HepG2 (cell line): Measurements from ENCODE around the gene TRIM54. TPM values are rescaled to one million over a fixed set of nuclear protein-coding genes. Genes with fewer than 3 reads are reported as not detected.

Experiments used
- ATAC-seq: fragments of 200-7000 bp; cut with Tn5 transposase; 3 replicates; pipeline ENCODE4 v1.9.1; 2020; ENCODE audit warnings: mild to moderate bottlenecking, moderate library complexity
- BruUV-seq: library from RNA; stranded (reverse); fragments of 400-500 nt; replicated peaks from 2 replicates; lab custom pipeline; 2021; lab: Mats Ljungman, UMichigan
- CTCF ChIA-PET: fragments of 300-600 bp; formaldehyde crosslinking; extraction: SDS; loops from one replicate; lab custom pipeline; 2021; ENCODE audit warnings: low total read pairs, inconsistent platforms, low intra/inter-chr PET ratio; lab: Yijun Ruan, JAX
- POLR2A ChIA-PET: fragments of 350-600 bp; sonication (Branson Sonifier 250); formaldehyde crosslinking; loops from one replicate; lab custom pipeline; 2020; ENCODE audit warnings: antibody characterized with exemption, inconsistent platforms; lab: Yijun Ruan, JAX
- DNase-seq: peaks from one replicate; pipeline ENCODE4 v3.0.0-alpha.2; 2015; ENCODE audit warnings: low spot score
- FAIRE-seq: peaks from 3 replicates; lab custom pipeline; 2011; peaks lifted over from hg19 to GRCh38; lab: Jason Lieb, UNC
- H2AFZ ChIP-seq: one replicate; pipeline ENCODE4 v1.6.1; 2011; ENCODE audit warnings: low read length, inconsistent platforms
- H3K27ac ChIP-seq: fragments of 300-600 bp; 3 replicates; pipeline ENCODE4 v1.8.0; 2011; ENCODE audit warnings: mixed run types, mild to moderate bottlenecking, mixed read lengths, low read length, inconsistent platforms; ENCODE audit not compliant: insufficient read depth; ENCODE audit errors: extremely low read length
- H3K27me3 ChIP-seq, 2 experiments: fragments of 200-600 bp in 1 of 2; 2 replicates in 1 of 2; 3 replicates in 1 of 2; pipeline versions ENCODE4 v1.6.0 to v1.8.0; 2011; ENCODE audit warnings: low read length in 2 of 2, mild to moderate bottlenecking in 2 of 2, moderate library complexity in 2 of 2, inconsistent platforms in 1 of 2; ENCODE audit not compliant: insufficient read depth in 2 of 2, control insufficient read depth in 1 of 2
- H3K36me3 ChIP-seq, 2 experiments: fragments of 200-600 bp in 1 of 2; replicated peaks in 1 of 2; 2 replicates in 1 of 2; 3 replicates in 1 of 2; pipeline versions ENCODE4 v1.5.1 to v1.8.0; 2011; ENCODE audit warnings: low read length in 2 of 2, inconsistent platforms in 1 of 2; ENCODE audit not compliant: insufficient read depth in 2 of 2, control insufficient read depth in 1 of 2
- H3K4me1 ChIP-seq: 2 replicates; pipeline ENCODE4 v1.5.1; 2012; ENCODE audit warnings: low read length, inconsistent platforms; ENCODE audit not compliant: insufficient read depth
- H3K4me2 ChIP-seq: 2 replicates; pipeline ENCODE4 v1.6.0; 2011; ENCODE audit warnings: low read depth, low read length, inconsistent platforms
- H3K4me3 ChIP-seq, 3 experiments: fragments of 200-600 bp in 1 of 3; sonication (generic), shearing (Covaris generic) in 1 of 3; replicated peaks in 1 of 3; 2 replicates each; pipeline ENCODE4 v1.5.1; 2011 to 2016; ENCODE audit warnings: low read length in 3 of 3, inconsistent platforms in 2 of 3, low read depth in 2 of 3, mild to moderate bottlenecking in 2 of 3, control low read depth in 1 of 3, mixed read lengths in 1 of 3; ENCODE audit not compliant: insufficient read depth in 1 of 3
- H3K79me2 ChIP-seq: one replicate; pipeline ENCODE4 v1.6.1; 2011; ENCODE audit warnings: low read length, inconsistent platforms; ENCODE audit not compliant: insufficient read depth
- H3K9ac ChIP-seq: 2 replicates; pipeline ENCODE4 v1.6.0; 2011; ENCODE audit warnings: mild to moderate bottlenecking, low read depth, low read length, inconsistent platforms; ENCODE audit not compliant: insufficient read depth
- H3K9me3 ChIP-seq: 2 replicates; pipeline ENCODE4 v1.5.1; 2012; ENCODE audit warnings: mild to moderate bottlenecking, low read length
- H4K20me1 ChIP-seq: 2 replicates; pipeline ENCODE4 v1.6.0; 2011; ENCODE audit warnings: inconsistent platforms, mild to moderate bottlenecking, low read length, moderate library complexity; ENCODE audit not compliant: insufficient read depth
- BORCS8-MEF2B ChIP-seq: sonication (generic); formaldehyde crosslinking; IDR thresholded peaks from 2 replicates; pipeline ENCODE4 v1.8.0; 2022; ENCODE audit warnings: mild to moderate bottlenecking, missing genetic modification reagents
- CBX5 ChIP-seq: sonication (generic); formaldehyde crosslinking; IDR thresholded peaks from 2 replicates; pipeline ENCODE4 v1.4.0; 2020; ENCODE audit warnings: missing genetic modification reagents, borderline replicate concordance
- CC2D1A ChIP-seq: sonication (generic); formaldehyde crosslinking; IDR thresholded peaks from 2 replicates; pipeline ENCODE4 v1.8.1; 2023; ENCODE audit warnings: mild to moderate bottlenecking, missing genetic modification reagents
- FOXA1 ChIP-seq, 2 experiments: fragments of 450-650 bp in 1 of 2; sonication (generic) in 1 of 2; formaldehyde crosslinking in 1 of 2; IDR thresholded peaks; 2 replicates each; pipeline versions ENCODE4 v1.4.0 to v1.6.1; 2016 to 2020; ENCODE audit warnings: missing genetic modification reagents in 1 of 2
- HIVEP1 ChIP-seq: sonication (generic); formaldehyde crosslinking; IDR thresholded peaks from 2 replicates; pipeline ENCODE4 v1.4.0; 2020; ENCODE audit warnings: mild to moderate bottlenecking, missing genetic modification reagents
- MEF2D ChIP-seq: sonication (generic); formaldehyde crosslinking; IDR thresholded peaks from 2 replicates; pipeline ENCODE4 v1.5.1; 2020; ENCODE audit warnings: mild to moderate bottlenecking, missing genetic modification reagents
- NCOA2 ChIP-seq: sonication (generic); formaldehyde crosslinking; IDR thresholded peaks from 2 replicates; pipeline ENCODE4 v1.8.0; 2022; ENCODE audit warnings: inconsistent platforms
- NFE2L2 ChIP-seq: fragments of 150-350 bp; IDR thresholded peaks from 2 replicates; pipeline ENCODE4 v1.6.1; 2014; ENCODE audit warnings: low read length
- SIN3B ChIP-seq: fragments of 150-350 bp; IDR thresholded peaks from 2 replicates; pipeline ENCODE4 v1.6.1; 2014; ENCODE audit warnings: low read length
- SRSF4 ChIP-seq: fragments of 200-400 bp; formaldehyde crosslinking; IDR thresholded peaks from one replicate; pipeline ENCODE4 v1.6.1; 2018; ENCODE audit warnings: mild to moderate bottlenecking, low read depth, low read length, moderate library complexity; ENCODE audit not compliant: poor library complexity, severe bottlenecking
- ZKSCAN1 ChIP-seq: fragments of 150-350 bp; IDR thresholded peaks from 2 replicates; pipeline ENCODE4 v1.6.1; 2014; ENCODE audit warnings: low read length
- ZNF121 ChIP-seq: sonication (generic); formaldehyde crosslinking; IDR thresholded peaks from 2 replicates; pipeline ENCODE4 v1.5.0; 2020; ENCODE audit warnings: mild to moderate bottlenecking, missing genetic modification reagents
- ZNF224 ChIP-seq: sonication (generic); formaldehyde crosslinking; IDR thresholded peaks from 2 replicates; pipeline ENCODE4 v1.5.0; 2020; ENCODE audit warnings: mild to moderate bottlenecking, missing genetic modification reagents
- ZNF343 ChIP-seq: sonication (generic); formaldehyde crosslinking; IDR thresholded peaks from 2 replicates; pipeline ENCODE4 v1.4.0; 2020; ENCODE audit warnings: mild to moderate bottlenecking, missing genetic modification reagents
- ZNF547 ChIP-seq: sonication (generic); formaldehyde crosslinking; IDR thresholded peaks from 2 replicates; pipeline ENCODE4 v1.5.1; 2020; ENCODE audit warnings: mild to moderate bottlenecking, missing genetic modification reagents
- ZNF772 ChIP-seq: sonication (generic); formaldehyde crosslinking; IDR thresholded peaks from 2 replicates; pipeline ENCODE4 v1.5.0; 2020; ENCODE audit warnings: mild to moderate bottlenecking, missing genetic modification reagents
- ZSCAN21 ChIP-seq: sonication (generic); formaldehyde crosslinking; IDR thresholded peaks from 2 replicates; pipeline ENCODE4 v1.8.0; 2022; ENCODE audit warnings: mild to moderate bottlenecking, missing genetic modification reagents, moderate library complexity, borderline replicate concordance
- WGBS: methylation state at CpG from one replicate; pipeline ENCODE4 v1.1.6; 2017; ENCODE audit warnings: low lambda C conversion rate; 5-methylcytosine and 5-hydroxymethylcytosine counted together
- in situ Hi-C: cut with HindIII; loops from 2 replicates; pipeline ENCODE4 v1.10.0; 2017; ENCODE audit warnings: low pct_unique_long_range_greater_than_20kb; ENCODE audit not compliant: extremely low pct_ligation_motif_present
- intact Hi-C: fragments of 100-400 bp; cut with micrococcal nuclease; formaldehyde crosslinking; loops from one replicate; pipeline ENCODE4 v1.10.0; 2022; ENCODE audit not compliant: unreplicated experiment
- polyA plus RNA-seq, 8 experiments: library from polyadenylated mRNA; depleted of rRNA in 3 of 8; stranded (reverse) in 7 of 8; unstranded in 1 of 8; fragments of >200 nt; fragmentation: Illumina TruSeq in 4 of 8; extraction: Trizol in 4 of 8; gene quantifications; 2 replicates each; pipeline versions ENCODE4 v1.2.1 to v1.2.3, GENCODE V29; 2011 to 2016; ENCODE audit warnings: low read depth in 4 of 8, missing spikeins in 1 of 8, mixed read lengths in 1 of 8; ENCODE audit not compliant: insufficient read depth in 1 of 8
- total RNA-seq, 5 experiments: library from RNA; depleted of rRNA; stranded (reverse); fragments of >200 nt; fragmentation: Illumina TruSeq; extraction: Trizol; gene quantifications; 2 replicates each; pipeline ENCODE4 v1.2.3, GENCODE V29; 2016; ENCODE audit warnings: low read depth in 1 of 5
- TF ChIP-seq, protein P1 (sequence below): sonication (generic); formaldehyde crosslinking; IDR thresholded peaks from 2 replicates; pipeline ENCODE4 v1.4.0; 2020; ENCODE audit warnings: mild to moderate bottlenecking, missing genetic modification reagents
- TF ChIP-seq, protein P2 (sequence below): IDR thresholded peaks from 2 replicates; pipeline ENCODE4 v1.6.1; 2012; ENCODE audit warnings: low read depth, low read length, improper control_type of control experiment
- TF ChIP-seq, protein P3 (sequence below): sonication (generic); formaldehyde crosslinking; IDR thresholded peaks from 2 replicates; pipeline ENCODE4 v1.8.0; 2022; ENCODE audit warnings: mild to moderate bottlenecking, missing genetic modification reagents, moderate library complexity

TRIM54 gene
- total and polyA plus RNA-seq, 2 of the 13 experiments (the other 11 are each of a cell fraction or from before 2014, with no cell fraction given), result 0.07 to 0.13 TPM

DNA sequence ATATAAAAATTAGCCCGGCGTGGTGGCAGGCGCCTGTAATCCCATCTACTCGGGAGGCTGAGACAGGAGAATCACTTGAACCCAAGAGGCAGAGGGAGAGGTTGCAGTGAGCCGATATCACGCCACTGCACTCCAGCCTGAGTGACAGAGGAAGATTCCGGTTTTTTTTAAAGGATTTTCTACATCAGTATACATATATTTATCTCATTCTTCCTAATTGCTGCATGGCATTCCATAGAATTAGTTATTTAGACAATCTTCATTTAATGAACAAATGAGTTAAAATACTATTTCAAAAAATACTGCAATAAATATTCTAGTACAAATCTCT is 72.3 kb downstream of the TRIM54 start:
- in situ Hi-C loops (no loop called here), intact Hi-C loops (no loop called here)
- peak overlapping the region; percentile 96 for H3K27ac ChIP-seq
- CTCF ChIA-PET, result no interaction called here
- peaks cover 84% of the 10 kb centered on the region for H3K79me2 ChIP-seq
- peak overlapping the region in 2 of 3 experiments; percentile 75 to 91; a peak in 3 of 6 replicates for H3K4me3 ChIP-seq
- no TSS peak for BruUV-seq
- 79% methylated on average over 7 of the region's 7 CpGs for WGBS
- POLR2A ChIA-PET, result interaction anchor here (0.8 to 4.1 kb wide), 12 partner anchors 9 to 228 kb away, joined by 3 to 73 read pairs (median 11); partner anchors contain the start of genes ATRAID, EIF2B4, FNDC4 and MPV17
- no peaks in the 10 kb centered on the region; a peak in 1 of 5 replicates for H3K27me3 ChIP-seq
- no peak overlapping the region for H2AFZ ChIP-seq
- no peaks in the 10 kb centered on the region for H3K9me3 ChIP-seq
- H3K9ac ChIP-seq, result peak overlapping the region; percentile 99
- FAIRE-seq, result no peak
- no peak for DNase-seq
- peak overlapping the region; percentile 90 for H3K4me2 ChIP-seq
- no peaks in the 10 kb centered on the region for H4K20me1 ChIP-seq
- peaks cover 1 to 5% of the 10 kb centered on the region in 2 experiments; a peak in 2 of 5 replicates for H3K36me3 ChIP-seq
- H3K4me1 ChIP-seq, result peaks cover 56% of the 10 kb centered on the region
- no peak for ATAC-seq
- TF ChIP-seq MEF2D (CRISPR knock-in tag) (no peak), ZNF547 (CRISPR knock-in tag) (no peak), BORCS8-MEF2B (CRISPR knock-in tag) (no peak), CBX5 (CRISPR knock-in tag) (no peak), NFE2L2 (no peak), ZNF121 (no peak), FOXA1 (IDR thresholded peaks at IDR 0.05) (no peak), FOXA1 (CRISPR knock-in tag; IDR thresholded peaks at IDR 0.05) (no peak), ZKSCAN1 (no peak), ZNF343 (CRISPR knock-in tag) (no peak), NCOA2 (CRISPR knock-in tag) (no peak), ZNF224 (CRISPR knock-in tag) (no peak), ZSCAN21 (CRISPR knock-in tag) (0 out of 2 replicates have a peak, but pooled peaks have one; percentile 10), SRSF4 (no peak), HIVEP1 (CRISPR knock-in tag) (no peak), ZNF772 (CRISPR knock-in tag) (no peak), SIN3B (no peak), CC2D1A (CRISPR knock-in tag) (no peak)
- TF ChIP-seq, protein P1, sequence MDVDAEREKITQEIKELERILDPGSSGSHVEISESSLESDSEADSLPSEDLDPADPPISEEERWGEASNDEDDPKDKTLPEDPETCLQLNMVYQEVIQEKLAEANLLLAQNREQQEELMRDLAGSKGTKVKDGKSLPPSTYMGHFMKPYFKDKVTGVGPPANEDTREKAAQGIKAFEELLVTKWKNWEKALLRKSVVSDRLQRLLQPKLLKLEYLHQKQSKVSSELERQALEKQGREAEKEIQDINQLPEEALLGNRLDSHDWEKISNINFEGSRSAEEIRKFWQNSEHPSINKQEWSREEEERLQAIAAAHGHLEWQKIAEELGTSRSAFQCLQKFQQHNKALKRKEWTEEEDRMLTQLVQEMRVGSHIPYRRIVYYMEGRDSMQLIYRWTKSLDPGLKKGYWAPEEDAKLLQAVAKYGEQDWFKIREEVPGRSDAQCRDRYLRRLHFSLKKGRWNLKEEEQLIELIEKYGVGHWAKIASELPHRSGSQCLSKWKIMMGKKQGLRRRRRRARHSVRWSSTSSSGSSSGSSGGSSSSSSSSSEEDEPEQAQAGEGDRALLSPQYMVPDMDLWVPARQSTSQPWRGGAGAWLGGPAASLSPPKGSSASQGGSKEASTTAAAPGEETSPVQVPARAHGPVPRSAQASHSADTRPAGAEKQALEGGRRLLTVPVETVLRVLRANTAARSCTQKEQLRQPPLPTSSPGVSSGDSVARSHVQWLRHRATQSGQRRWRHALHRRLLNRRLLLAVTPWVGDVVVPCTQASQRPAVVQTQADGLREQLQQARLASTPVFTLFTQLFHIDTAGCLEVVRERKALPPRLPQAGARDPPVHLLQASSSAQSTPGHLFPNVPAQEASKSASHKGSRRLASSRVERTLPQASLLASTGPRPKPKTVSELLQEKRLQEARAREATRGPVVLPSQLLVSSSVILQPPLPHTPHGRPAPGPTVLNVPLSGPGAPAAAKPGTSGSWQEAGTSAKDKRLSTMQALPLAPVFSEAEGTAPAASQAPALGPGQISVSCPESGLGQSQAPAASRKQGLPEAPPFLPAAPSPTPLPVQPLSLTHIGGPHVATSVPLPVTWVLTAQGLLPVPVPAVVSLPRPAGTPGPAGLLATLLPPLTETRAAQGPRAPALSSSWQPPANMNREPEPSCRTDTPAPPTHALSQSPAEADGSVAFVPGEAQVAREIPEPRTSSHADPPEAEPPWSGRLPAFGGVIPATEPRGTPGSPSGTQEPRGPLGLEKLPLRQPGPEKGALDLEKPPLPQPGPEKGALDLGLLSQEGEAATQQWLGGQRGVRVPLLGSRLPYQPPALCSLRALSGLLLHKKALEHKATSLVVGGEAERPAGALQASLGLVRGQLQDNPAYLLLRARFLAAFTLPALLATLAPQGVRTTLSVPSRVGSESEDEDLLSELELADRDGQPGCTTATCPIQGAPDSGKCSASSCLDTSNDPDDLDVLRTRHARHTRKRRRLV (CRISPR knock-in tag), result 0 out of 2 replicates have a peak, but pooled peaks have one; percentile 10
- TF ChIP-seq, protein P2, sequence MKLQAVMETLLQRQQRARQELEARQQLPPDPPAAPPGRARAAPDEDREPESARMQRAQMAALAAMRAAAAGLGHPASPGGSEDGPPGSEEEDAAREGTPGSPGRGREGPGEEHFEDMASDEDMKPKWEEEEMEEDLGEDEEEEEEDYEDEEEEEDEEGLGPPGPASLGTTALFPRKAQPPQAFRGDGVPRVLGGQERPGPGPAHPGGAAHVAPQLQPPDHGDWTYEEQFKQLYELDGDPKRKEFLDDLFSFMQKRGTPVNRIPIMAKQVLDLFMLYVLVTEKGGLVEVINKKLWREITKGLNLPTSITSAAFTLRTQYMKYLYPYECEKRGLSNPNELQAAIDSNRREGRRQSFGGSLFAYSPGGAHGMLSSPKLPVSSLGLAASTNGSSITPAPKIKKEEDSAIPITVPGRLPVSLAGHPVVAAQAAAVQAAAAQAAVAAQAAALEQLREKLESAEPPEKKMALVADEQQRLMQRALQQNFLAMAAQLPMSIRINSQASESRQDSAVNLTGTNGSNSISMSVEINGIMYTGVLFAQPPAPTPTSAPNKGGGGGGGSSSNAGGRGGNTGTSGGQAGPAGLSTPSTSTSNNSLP, result no peak
- TF ChIP-seq, protein P3, sequence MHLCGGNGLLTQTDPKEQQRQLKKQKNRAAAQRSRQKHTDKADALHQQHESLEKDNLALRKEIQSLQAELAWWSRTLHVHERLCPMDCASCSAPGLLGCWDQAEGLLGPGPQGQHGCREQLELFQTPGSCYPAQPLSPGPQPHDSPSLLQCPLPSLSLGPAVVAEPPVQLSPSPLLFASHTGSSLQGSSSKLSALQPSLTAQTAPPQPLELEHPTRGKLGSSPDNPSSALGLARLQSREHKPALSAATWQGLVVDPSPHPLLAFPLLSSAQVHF, result no peak
